GM18868 (cell line): ENCODE results near the gene CIRBP.

Experiments used
- ATAC-seq: cut with Tn5 transposase; IDR thresholded peaks from one replicate; pipeline ENCODE4 v1.9.1; 2021; ENCODE audit warnings: mild to moderate bottlenecking, moderate library complexity; ENCODE audit not compliant: unreplicated experiment

CIRBP gene

GRCh38 chr19:1278074-1278473 lies 8.9 kb downstream of the CIRBP start:
- ATAC-seq = no peak

GRCh38 chr19:1278713-1279660 lies 9.9 kb downstream of the CIRBP start:
- ATAC-seq = no peak

- ATAC-seq = no peak
These were observed 10.7 kb downstream of the CIRBP start for GRCh38 chr19:1279782-1280341.

DNA sequence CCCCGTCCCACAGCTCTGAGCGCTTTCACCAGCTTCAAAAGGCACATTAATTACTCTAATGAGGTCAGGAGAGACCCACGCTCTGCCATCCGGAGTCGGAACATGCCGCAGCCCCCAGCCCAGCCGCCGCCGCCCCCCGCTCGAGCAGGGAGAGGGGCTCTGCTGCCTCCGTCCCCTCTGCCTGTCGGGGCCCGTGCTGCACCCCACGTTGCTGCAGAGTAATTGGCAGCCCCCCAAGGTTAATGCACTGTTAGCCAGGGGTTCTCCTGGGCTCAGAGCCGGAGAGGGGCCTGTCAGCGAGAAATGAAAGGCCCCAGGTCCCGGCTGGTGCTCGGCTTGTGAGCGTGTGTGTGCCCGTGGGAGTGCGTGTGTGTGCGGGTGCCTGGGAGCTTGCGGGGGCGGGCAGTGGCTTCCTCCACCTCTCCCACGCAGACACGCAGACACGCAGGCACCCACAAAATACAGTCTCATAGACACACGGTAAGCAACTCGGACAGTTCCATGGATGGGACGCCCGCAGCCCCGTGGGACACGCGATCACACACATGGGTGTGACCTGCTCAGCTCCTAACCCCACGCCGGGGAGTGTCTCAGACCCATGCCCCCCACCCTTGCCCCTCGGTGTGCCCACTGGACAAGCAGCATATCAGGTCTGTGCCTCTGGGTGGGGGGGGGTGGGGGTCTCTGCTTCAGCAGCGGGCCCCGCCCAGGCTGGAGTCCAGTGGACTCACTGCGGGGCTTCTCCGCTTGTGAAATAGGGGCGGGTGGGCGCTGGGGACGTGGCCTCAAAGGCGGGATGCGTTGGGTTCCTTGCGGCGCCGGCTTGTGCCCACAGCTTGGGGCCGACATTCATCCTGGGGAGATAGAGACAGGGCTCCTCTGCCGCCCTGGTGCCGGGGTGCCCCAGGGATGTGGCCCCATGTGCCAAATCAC lies 11.8 kb downstream of the CIRBP start:
- no peak for ATAC-seq

- no peak for ATAC-seq
These were observed 12.6 kb downstream of the CIRBP start for GRCh38 chr19:1281569-1282287.

GRCh38 chr19:1282588-1283206 lies 13.6 kb downstream of the CIRBP start:
- ATAC-seq = no peak

GRCh38 chr19:1283207-1283916 lies 14.2 kb downstream of the CIRBP start:
- ATAC-seq = no peak

DNA sequence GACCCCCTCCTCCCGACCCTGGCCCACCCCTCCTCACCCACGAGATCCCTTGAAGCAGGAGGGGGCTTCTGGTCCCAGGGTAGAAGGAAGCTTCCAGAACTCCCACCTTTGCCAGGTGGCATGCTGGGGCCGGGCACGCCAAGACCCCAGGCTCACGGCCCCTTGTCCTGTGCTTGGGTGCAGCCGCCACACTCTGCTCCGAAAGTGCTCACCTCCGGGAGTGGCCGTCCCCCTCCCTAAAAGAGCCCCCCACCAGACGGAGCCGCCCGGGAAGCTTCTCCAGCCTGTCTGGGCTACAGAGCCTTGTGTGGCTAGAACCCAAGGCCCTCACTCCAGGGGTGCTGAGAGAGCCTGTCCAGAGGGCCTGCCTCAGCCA lies 14.8 kb downstream of the CIRBP start:
- ATAC-seq = no peak

- no peak for ATAC-seq
These were observed 15.3 kb downstream of the CIRBP start for GRCh38 chr19:1284293-1284978.

- no peak for ATAC-seq
These were observed 16.0 kb downstream of the CIRBP start for GRCh38 chr19:1284979-1285736.

GRCh38 chr19:1285737-1286360 lies 16.7 kb downstream of the CIRBP start, which contains the start of gene EFNA2:
Gene EFNA2, plus strand, starts transcription at chr19:1285873. Its CDS starts 296 bp downstream, at chr19:1286169.
- ATAC-seq = no peak

- no peak for ATAC-seq
These were observed 17.6 kb downstream of the CIRBP start for GRCh38 chr19:1286487-1287353.

DNA sequence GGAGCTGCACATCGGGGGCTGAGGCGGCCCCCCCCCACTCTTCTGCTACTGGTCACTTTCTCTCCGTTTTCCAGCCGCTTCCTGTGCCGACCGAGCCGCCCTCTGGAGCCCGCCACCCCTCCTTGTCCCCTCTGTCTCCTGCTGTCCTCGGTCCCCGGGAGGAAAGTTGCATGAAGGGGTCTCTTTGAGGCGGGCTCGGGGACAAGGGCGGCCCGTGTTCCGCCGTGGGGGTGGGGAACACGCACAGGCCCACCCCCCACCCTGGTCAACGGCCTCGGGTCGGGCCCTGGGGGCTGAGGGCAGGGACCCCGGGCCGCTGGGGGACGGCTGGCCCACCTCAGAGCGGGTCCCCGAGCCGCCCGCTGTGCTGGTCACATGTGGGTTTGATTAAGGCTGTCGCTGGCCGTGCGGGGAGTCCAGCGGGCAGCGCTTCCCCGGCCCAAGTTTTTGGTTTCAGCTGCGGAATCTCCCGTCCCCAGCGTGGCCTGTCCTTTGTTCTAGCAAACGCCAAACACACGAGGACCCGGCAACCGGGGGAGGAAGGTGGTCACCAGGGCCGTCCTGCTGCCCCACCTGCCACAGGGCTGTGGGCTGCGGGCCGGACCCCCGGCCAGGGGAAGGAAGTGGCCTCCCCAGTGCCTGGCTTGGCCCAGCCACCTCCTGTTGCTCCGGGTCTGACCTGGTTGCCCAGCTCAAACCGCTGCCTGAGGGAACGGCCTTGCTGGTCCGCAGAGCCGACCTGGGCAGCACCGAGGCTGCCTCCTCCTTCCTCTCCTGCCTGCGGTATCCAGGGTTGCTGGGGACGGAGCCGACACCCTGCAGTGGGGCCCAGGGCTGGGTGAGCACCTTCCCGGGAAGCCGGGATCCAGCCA lies 18.5 kb downstream of the CIRBP start:
- ATAC-seq = no peak

GRCh38 chr19:1288226-1288612 lies 19.1 kb downstream of the CIRBP start:
- no peak for ATAC-seq

DNA sequence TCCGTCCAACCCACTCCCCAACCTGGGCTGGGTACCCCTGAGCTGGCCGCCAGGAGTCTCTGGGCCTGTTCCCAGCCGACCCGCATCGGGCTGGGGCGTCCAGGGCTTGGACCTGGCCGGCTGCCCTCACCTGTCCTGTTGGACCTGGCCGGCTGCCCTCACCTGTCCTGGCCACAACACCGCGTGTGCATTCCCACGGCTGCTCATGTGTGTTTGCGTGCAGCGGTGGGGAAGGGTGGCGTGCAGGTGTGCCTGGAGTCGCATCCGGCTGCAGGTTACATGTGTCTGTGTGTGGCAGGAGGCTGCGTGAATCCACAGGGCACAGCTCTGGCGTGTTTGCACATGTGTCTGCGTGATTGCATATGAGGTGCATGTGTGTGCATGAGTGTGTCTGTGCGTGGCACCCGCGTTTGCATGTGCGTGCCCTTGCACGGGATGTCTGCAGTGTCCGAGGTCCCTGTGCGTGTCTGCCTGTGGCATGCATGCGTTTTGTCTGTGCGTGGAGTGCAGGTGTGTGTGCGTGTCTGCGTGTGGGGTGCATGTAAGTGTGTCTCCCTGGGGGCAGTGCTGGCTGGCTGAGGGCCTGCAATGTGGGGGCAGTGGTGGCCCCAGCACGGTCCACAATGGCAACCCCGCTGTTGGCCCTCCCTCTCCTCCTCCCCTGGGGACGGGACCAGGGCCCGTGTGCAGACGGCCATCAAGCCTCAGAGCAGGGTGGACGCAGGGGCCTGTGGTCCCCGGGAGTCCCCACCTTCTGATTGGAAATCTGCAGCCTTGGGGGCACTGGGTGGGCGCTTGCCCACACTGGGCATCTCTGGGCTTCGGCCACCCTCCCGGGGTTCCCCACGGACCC lies 19.9 kb downstream of the CIRBP start:
- ATAC-seq = no peak
